ENCODE data around the gene FFAR1.

FFAR1 gene, protein sequence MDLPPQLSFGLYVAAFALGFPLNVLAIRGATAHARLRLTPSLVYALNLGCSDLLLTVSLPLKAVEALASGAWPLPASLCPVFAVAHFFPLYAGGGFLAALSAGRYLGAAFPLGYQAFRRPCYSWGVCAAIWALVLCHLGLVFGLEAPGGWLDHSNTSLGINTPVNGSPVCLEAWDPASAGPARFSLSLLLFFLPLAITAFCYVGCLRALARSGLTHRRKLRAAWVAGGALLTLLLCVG (N-terminal part only)

DNA sequence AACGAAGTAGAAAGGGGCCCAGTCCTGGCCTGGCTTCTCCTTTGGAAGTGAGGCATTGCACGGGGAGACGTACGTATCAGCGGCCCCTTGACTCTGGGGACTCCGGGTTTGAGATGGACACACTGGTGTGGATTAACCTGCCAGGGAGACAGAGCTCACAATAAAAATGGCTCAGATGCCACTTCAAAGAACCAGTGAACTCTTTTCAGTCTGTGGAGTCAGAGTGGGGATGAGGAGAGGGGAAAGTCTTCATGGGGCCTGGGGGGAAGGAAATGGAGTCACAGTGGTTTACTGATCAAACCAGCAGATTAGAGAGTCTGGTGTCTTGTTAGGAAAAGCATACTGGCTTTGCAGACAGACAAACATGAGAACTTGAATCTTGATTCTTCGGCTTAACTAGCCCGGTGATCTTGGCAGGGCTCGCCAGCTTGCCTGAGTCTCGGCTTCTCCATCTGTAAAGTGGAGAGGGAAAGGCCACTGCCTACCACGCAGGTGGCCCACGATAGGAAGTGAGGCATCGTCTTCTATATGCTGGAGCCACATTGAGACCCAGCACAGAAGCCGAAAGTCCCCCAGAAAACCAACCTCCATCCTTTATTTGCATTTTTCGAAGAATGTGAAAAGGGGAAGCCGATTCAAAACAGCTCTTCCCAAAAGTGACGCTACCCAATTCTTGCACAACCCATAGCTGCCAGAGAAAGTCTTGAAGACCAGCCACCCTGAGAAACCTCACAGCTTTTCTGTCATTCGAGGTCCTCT lies at the start of gene FFAR1:
Gene FFAR1 (plus strand): TSS at position 732 of the 759 bp plus-strand sequence. CDS start 3,650 bp downstream, outside the sequence.
- no peak for DNase-seq

DNA sequence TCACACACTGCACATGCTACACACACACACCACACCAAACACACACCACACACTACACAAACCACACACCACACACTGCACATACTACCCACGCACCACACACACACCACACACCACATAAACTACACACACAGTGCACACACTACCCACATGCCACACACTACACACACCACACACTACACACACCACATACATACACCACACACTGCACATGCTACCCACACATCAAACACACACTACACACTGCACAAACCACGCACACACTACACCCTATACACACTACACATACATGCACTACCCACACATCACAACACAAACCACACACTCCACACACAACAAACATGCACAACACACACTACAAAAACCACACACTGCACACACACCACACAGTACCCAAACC lies 49.8 kb upstream of the FFAR1 start:
- no peak for DNase-seq

DNA sequence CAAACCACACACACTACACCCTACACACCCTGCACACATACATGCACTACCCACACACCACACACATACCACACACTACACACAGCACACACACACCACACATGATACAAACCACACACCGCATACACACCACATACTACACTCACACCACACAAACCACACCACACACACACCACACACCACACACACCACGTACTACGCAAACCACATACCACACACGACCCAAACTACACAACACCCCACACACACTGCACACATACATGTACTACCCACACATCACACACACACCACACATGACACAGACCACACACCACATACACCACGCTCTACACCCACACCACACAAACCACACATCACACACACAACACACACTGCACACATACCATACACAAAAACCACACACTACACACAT lies 49.1 kb upstream of the FFAR1 start:
- DNase-seq, result no peak

DNA sequence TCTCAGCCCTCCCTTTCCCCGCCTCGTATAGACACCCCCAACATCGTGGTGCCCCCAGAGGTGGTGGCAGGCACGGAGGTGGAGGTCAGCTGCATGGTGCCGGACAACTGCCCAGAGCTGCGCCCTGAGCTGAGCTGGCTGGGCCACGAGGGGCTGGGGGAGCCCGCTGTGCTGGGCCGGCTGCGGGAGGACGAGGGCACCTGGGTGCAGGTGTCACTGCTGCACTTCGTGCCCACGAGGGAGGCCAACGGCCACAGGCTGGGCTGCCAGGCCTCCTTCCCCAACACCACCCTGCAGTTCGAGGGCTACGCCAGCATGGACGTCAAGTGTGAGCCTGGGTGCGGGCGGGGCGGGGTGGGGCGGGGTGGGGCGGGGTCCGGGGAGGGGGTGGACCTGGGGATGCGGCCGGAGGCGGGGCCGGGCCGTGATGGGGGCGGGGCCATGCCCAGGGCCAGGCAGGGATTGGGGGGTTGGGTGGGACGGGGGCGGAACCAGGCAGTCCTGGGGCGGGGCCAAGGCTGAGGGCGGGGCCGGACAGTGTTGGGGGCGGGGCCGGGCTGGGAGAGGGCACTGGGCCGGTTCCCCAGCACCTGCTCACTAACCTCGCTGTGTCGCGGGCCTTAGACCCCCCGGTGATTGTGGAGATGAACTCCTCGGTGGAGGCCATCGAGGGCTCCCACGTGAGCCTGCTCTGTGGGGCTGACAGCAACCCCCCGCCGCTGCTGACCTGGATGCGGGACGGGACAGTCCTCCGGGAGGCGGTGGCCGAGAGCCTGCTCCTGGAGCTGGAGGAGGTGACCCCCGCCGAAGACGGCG lies 48.0 kb upstream of the FFAR1 start:
- DNase-seq, result no peak

DNA sequence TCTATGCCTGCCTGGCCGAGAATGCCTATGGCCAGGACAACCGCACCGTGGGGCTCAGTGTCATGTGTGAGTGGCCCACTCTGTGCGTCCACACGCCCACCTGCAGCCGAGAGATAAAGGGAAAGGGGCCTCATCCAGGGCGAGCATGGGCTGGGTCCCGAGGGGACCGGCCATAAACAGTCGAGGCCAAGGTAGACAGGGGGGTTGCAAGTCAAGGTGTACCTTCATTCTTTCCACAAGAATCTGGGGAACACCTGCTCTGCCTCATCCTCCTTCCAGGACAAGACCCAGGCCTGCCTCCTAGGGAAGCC lies 47.4 kb upstream of the FFAR1 start:
- DNase-seq, result no peak

DNA sequence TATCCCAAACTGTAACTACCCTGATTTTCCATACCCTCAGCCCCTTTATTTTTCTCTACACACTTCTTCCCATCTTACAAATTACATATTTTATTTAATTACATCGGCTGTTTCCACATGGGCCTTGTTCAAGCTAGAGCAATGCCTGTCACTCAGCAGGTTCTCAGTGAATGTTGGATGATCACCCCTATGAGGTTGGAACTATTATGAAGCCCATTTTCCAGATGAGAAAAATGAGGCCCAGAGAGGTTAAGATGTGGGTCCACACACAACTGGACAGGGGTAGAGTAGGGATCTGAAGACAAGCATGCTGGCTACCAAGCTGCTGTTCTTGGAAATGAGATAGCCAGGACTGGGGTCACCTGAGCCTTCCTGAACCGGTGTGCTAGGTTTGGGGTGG lies 45.7 kb upstream of the FFAR1 start:
- DNase-seq, result no peak

DNA sequence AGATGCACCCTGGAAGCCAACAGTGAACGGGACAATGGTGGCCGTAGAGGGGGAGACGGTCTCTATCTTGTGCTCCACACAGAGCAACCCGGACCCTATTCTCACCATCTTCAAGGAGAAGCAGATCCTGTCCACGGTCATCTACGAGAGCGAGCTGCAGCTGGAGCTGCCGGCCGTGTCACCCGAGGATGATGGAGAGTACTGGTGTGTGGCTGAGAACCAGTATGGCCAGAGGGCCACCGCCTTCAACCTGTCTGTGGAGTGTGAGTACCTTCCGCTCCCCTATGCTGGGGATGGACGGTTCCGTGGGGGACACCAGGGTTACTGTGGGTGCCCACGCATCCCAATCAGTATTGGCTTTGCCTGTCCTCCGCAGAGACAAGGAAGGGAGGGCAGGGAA lies 45.3 kb upstream of the FFAR1 start:
- DNase-seq, result no peak

DNA sequence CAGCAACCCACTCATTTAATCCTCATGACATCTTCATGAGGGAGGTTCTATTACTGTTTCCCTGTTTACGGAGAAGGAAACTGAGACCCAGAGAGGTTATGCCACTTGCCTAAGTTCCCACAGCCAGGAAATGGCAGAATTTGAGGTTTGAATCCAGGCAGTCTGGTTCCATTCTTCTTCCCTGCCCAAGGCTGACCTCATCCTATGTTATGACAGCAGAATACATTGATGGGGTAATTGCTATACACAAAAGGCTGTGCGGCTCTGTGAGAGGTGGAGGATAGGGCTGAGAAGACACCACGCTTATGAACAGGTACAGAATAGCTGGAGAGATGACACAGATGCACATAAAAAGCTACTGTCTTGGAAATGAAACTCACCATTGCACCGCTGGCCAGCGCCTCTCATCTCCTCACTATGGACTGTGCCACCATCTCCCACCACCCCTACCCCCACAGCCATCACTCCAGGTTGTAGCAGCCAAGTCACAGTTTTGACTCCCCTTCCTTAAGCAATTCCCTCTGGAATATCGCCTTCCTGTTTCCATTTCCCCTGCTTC lies 44.3 kb upstream of the FFAR1 start:
- DNase-seq, result no peak

DNA sequence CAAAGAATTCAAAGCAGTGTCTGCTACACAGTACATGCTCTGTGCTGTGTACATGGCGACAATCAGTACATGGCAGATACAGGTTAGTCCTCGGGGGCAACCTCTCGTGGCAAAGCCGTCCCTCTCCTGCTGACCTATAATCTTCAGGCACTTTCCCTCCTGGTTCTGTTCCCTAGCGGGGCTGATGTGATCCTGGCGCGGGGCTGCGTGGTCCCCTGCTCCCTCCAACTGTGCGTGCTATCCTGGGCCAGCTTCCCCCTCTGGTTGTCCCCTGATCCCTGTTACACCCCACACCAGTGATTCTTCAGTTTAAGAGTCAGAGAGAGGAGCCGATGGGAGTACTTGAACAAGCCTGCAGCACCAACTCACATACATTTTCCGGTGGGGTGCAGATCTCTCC lies 43.7 kb upstream of the FFAR1 start:
- DNase-seq, result no peak

DNA sequence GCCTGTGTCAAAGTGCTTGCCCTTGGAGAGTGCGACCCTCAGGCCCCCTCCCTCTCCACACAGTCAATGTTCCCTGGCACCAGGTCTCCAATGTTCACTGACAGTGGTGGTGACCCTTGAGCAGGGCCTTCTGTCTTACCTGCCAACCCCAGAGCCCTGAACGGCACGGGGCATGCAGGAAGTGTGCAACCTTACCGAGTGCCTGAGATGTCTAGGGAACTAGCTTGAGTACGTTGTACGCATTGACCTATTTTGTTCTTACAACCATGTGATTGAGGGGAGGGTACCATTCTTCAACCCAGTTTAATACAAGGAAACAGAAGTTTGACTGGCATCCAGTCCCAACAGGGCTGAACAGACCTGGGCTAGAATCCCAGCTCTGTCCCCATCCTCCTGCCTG lies 42.5 kb upstream of the FFAR1 start:
- no peak for DNase-seq

DNA sequence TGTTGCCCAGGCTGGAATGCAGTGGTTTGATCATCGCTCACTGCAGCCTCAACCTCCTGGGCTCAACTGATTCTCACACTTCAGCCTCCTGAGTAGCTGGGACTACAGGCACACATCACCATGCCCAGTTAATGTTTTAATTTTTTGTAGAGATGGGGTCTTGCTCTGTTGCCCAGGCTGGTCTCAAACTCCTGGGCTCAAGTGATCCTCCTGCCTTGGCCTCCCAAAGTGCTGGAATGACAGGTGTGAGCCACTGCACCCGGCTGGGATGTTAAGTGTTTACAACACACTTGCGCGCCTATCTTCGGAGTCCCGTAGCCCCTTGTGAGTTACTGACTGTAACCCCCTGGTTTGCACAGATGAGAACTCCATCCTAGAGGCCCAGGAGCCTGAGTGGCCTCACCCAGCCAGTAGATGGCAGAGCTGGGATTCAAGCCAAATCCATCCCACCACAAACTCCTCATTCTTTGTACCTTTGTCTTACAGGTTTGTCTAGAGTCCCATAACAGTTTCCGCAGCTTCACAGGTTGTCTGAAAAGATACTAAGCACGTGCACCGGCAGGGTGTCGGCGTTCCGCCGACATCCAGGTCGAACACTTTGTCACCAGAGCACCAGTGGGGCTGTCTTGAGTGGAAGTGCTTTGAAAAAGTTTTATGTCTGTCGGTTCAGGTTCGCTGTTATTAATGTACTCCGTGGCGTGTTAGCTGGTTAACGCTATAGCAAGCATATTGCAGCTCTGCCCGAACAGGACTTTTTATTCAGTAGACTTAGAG lies 41.0 kb upstream of the FFAR1 start:
- no peak for DNase-seq

DNA sequence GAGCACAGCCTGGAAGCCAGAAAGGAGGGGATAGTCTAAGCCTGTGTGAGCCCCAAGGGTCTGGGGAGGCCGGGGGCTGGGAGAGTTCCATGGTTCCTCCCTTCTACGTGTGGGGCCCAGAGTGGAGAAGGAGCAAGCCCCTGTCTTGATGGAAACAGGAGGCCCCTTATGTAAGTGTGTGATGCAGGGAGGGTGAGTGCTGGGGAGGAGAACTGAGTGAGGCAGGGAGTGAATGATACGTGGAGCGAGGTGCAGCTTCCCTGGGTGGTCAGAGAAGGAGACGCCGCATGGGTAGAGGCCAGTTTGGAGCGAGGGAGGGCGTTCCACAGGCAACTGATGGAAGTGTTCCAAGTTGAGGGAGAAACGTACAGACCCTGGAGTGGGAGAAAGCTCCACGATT lies 39.8 kb upstream of the FFAR1 start:
- no peak for DNase-seq

DNA sequence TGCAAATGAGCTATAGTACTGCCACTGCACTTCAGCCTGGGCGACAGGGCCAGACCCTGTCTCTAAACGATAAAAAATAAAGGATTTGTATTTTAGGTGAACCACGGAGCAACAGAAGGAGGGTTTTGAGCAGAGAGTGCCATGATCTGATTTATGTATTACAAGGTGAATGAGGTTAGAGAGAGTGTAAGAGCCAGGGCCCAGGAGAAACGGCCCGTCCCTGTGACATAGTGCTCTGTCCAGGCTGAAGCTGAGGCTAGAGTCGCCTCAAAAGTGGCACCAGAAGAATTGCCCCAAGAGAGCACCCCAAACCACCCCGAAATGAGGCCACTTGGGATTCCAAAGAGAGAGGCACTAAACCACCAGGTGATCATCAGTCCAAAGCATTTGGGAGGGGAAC lies 38.8 kb upstream of the FFAR1 start:
- no peak for DNase-seq

DNA sequence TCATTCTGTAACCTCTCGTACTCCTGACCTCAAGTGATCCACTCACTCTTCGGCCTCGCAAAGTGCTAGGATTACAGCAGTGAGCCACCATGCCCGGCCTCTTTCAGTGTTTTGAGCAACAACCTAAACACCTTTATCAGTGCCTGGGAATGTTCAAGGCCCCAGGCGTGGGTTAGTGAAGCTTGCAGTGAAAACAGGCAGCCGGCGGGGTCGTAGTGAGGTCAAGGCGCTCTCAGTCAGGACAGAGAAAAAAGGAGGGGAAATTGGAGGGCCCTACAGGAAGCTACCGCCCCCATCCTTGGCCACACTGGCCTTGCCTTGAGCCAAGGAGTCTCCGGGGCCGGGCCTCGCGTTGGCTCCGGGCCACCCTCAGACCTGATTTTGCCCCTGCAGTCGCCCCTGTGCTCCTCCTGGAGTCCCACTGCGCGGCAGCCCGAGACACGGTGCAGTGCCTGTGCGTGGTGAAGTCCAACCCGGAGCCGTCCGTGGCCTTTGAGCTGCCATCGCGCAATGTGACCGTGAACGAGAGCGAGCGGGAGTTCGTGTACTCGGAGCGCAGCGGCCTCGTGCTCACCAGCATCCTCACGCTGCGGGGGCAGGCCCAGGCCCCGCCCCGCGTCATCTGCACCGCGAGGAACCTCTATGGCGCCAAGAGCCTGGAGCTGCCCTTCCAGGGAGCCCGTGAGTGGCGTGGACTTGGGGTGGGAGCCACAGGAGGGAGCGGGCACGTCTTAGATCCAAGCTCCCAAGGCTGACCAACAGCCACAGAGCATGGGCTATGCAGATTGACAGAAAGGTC lies 38.0 kb upstream of the FFAR1 start:
- DNase-seq, result no peak

DNA sequence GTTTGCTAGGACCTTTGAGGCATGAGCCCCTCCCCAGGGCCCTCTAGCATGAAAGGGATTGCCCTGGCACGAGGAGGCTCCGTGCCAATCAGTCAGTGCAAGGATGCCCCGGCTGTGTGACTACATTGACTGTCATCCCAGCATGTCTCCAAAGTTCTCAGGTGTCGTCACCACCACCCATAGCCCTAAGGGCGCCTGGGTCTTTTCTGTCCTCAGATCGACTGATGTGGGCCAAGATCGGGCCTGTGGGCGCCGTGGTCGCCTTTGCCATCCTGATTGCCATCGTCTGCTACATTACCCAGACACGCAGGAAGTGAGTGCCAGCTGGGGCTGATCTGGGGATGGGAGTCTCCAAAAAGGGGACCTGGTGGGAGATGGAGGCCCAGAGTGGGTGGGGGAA lies 37.4 kb upstream of the FFAR1 start:
- no peak for DNase-seq

DNA sequence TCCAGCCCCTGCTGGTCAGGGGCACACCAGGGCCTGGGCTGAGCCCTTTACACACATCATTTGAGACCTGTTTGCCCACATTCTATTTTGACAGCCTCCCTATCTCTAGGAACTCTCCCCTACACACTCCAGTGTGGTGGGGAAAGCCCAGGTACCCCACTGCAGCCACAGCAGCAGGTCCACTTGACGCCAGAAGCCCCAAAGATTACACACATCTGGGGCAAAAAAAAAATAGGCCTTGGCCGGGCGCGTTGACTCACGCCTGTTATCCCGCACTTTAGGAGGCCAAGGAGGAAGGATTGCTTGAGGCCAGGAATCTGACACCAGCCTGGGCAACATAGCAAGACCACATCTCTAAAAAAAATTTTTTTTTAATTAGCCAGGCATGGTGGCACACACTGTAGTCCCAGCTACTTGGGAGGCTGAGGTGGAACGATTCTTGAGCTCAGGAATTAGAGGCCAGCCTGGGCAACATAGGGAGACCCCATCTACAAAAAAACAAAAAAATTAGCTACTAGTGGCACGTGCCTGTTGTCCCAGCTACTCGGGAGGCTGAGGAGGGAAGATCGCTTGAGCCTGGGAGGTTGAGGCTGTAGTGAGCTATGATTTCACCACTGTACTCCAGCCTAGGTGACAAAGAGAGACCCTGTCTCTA lies 36.8 kb upstream of the FFAR1 start:
- DNase-seq, result no peak

DNA sequence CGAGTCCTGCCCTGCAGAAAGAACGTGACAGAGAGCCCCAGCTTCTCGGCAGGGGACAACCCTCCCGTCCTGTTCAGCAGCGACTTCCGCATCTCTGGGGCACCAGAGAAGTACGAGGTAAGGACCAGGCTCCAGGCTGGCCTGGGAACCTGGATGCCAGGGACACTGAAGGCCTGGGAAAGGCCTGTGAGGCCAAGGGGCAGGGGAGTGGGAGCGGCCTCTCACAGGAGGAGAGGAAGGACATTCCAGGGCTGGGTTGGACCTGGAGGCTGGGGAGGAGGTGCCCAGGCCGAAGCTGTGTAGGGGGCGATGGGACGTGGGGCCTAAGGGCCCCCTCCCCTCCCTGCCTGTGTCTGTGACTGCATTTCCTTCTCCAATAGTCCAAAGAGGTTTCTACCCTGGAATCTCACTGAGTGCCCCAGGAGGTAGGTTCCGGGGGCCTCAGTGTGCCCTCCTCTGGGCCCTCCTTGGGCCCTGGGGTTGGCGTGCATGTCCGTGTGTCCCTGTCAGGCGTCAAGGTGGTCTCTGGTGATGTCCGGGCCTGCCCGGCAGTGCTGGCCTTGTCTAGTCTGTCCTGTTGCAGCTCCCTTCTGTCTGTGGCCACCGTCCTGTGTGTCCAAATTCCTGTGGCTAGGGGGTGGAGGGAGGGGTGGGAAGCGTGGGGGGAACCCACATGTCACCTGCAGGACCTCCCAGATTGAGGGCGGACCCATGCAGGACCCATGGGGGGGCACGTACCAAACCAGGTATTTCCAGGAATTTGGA lies 35.6 kb upstream of the FFAR1 start:
- DNase-seq, result no peak

DNA sequence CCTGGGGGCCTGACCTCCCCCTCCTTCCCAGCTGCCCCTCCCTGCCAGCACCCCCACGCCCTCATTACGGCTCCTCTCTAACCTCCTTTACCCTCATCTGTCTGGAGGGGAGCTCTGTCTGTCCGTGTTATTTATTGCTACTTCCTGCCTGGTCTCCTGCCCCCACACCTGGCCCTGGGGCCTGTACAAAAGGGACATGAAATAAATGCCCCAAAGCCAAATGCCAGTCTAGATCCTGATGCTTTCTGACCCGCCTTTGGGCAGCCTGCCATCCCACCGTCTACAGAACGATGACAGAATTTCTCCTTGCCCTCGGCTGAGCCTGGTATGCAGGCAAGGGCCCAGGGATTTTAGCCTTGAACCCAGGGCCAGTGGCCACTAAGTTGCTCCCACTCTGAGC lies 34.1 kb upstream of the FFAR1 start:
- no peak for DNase-seq

DNA sequence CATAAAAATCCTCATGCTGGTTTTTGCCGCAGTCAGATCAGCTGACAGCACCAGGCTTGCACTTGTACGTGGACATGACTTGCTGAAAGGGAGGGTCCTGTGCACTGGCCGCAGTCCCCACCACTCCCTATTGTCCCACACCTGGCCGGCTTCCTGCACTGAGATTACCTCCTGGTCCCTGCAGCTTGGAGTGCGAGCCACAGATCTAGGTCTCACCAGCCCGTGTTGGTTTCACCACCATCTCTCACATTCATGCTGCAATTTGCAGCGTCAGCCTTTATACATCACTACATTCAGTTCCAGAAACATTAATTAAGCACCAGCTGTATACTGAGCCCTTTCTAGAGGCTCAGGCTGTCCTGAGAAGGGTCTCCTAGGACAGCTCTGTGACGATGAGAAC lies 33.7 kb upstream of the FFAR1 start:
- DNase-seq, result no peak

DNA sequence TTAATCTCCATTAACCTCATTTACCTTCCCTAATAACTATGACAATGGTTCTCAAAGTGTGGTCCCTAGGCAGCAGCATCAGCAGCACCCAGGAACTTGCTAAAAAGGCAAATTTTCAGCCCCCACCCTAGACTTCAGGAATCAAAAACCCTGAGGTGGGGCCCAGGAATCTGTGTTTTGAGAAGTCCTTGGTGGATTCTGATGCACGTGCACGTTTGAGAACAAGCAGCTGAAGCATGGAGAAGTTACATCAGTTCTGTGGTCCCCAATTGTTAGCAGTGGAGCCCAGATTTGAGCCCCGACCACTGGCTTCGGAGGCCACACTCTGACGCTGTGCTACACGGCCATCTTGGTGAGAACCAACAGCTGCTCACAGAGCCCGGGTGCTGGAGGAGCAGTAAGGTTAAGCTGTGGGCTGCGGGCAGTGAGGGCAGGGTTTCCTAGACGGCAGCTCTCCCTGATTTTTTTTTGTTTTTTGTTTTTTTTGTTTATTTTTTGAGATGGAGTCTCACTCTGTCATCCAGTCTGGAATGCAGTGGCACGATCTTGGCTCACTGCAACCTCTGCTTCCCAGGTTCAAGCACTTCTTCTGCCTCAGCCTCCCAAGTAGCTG lies 32.7 kb upstream of the FFAR1 start:
- no peak for DNase-seq

All from NCI-H1105 (cell line).